Epidermal melanocyte (primary cell): ENCODE data around the gene GALNT13.

Experiments
- DNase-seq: peaks from one replicate; pipeline ENCODE4 v3.0.0; 2011; ENCODE audit warnings: low spot score; ENCODE audit not compliant: insufficient read length

The GALNT13 gene

GRCh38 chr2:154223726-154224125 lies 352.0 kb downstream of the GALNT13 start:
- no peak for DNase-seq

GRCh38 chr2:154226931-154227330 lies 355.2 kb downstream of the GALNT13 start:
- no peak for DNase-seq

GRCh38 chr2:154228566-154229280 lies 357.0 kb downstream of the GALNT13 start:
- DNase-seq = no peak

GRCh38 chr2:154229966-154230365 lies 358.2 kb downstream of the GALNT13 start:
- DNase-seq = no peak

GRCh38 chr2:154231021-154231420 lies 359.3 kb downstream of the GALNT13 start:
- DNase-seq = no peak

- DNase-seq = no peak
These were observed 361.5 kb downstream of the GALNT13 start for GRCh38 chr2:154233231-154233630.

GRCh38 chr2:154238252-154238651 lies 366.5 kb downstream of the GALNT13 start:
- DNase-seq = no peak

GRCh38 chr2:154240316-154240715 lies 368.6 kb downstream of the GALNT13 start:
- DNase-seq = no peak

- DNase-seq = no peak
These were observed 369.2 kb downstream of the GALNT13 start for GRCh38 chr2:154240921-154241379.

- DNase-seq = no peak
These were observed 371.0 kb downstream of the GALNT13 start for GRCh38 chr2:154242687-154243086.

GRCh38 chr2:154243685-154244084 lies 372.0 kb downstream of the GALNT13 start:
- no peak for DNase-seq

GRCh38 chr2:154244932-154245331 lies 373.2 kb downstream of the GALNT13 start:
- DNase-seq = no peak

GRCh38 chr2:154247503-154247902 lies 375.8 kb downstream of the GALNT13 start:
- DNase-seq = no peak

GRCh38 chr2:154256136-154256535 lies 384.4 kb downstream of the GALNT13 start:
- DNase-seq = no peak

- DNase-seq = no peak
These were observed 387.3 kb downstream of the GALNT13 start for GRCh38 chr2:154259030-154259429.

GRCh38 chr2:154261473-154262027 lies 389.8 kb downstream of the GALNT13 start:
- DNase-seq = no peak

GRCh38 chr2:154263206-154263605 lies 391.5 kb downstream of the GALNT13 start:
- no peak for DNase-seq

GRCh38 chr2:154264024-154264423 lies 392.3 kb downstream of the GALNT13 start:
- DNase-seq = no peak

GRCh38 chr2:154267983-154268382 lies 396.3 kb downstream of the GALNT13 start:
- no peak for DNase-seq

GRCh38 chr2:154280543-154280942 lies 408.8 kb downstream of the GALNT13 start:
- no peak for DNase-seq

GRCh38 chr2:154289870-154290269 lies 418.1 kb downstream of the GALNT13 start:
- DNase-seq = no peak

GRCh38 chr2:154291511-154291910 lies 419.8 kb downstream of the GALNT13 start:
- no peak for DNase-seq

- no peak for DNase-seq
These were observed 420.2 kb downstream of the GALNT13 start for GRCh38 chr2:154291927-154292326.
